K562 (cell line): Measurements from ENCODE around the gene TXNL4A. TPM values are rescaled to one million over a fixed set of nuclear protein-coding genes. Genes with fewer than 3 reads are reported as not detected.

Experiments used
- ATAC-seq: fragments of 200-7000 bp; cut with Tn5 transposase; 3 replicates; pipeline ENCODE4 v1.9.1; 2020; ENCODE audit warnings: moderate library complexity
- BruUV-seq: library from RNA; stranded (reverse); fragments of 400-500 nt; replicated peaks from 2 replicates; lab custom pipeline; 2021; lab: Mats Ljungman, UMichigan
- CTCF ChIA-PET: fragments of 300-600 bp; formaldehyde crosslinking; extraction: SDS; loops from one replicate; lab custom pipeline; 2021; ENCODE audit warnings: low intra/inter-chr PET ratio; lab: Yijun Ruan, JAX
- POLR2A ChIA-PET: fragments of 300-600, 350-650 bp; sonication (Branson Sonifier 250); formaldehyde crosslinking; extraction: SDS; loops from one replicate; lab custom pipeline; 2021; ENCODE audit warnings: antibody characterized with exemption, inconsistent platforms; lab: Yijun Ruan, JAX
- DNase-seq, 4 experiments: peaks; one replicate each; pipeline versions ENCODE4 v3.0.0 to v3.0.0-alpha.2; 2011 to 2018; ENCODE audit warnings: low spot score in 3 of 4, mixed read lengths in 3 of 4; ENCODE audit errors: extremely low read depth in 1 of 4
- FAIRE-seq: peaks from 2 replicates; lab custom pipeline; 2011; peaks lifted over from hg19 to GRCh38; lab: Jason Lieb, UNC
- H2AFZ ChIP-seq: 2 replicates; pipeline ENCODE4 v1.6.0; 2011; ENCODE audit warnings: low read depth, low read length, control low read depth, inconsistent platforms
- H3K27ac ChIP-seq: fragments of 200-600 bp; 3 replicates; pipeline ENCODE4 v1.8.0; 2011; ENCODE audit warnings: low read depth, mild to moderate bottlenecking, control low read depth, inconsistent platforms, low read length, moderate library complexity, mixed read lengths; ENCODE audit errors: extremely low read depth
- H3K27me3 ChIP-seq, 2 experiments: fragments of 300-600 bp in 1 of 2; 2 replicates in 1 of 2; 3 replicates in 1 of 2; pipeline versions ENCODE4 v1.6.0 to v1.8.0; 2011; ENCODE audit warnings: inconsistent platforms in 2 of 2, low read length in 2 of 2, mild to moderate bottlenecking in 1 of 2, mixed read lengths in 1 of 2, moderate library complexity in 1 of 2; ENCODE audit not compliant: control insufficient read depth in 2 of 2, insufficient read depth in 2 of 2
- H3K36me3 ChIP-seq: fragments of 300-600 bp; 3 replicates; pipeline ENCODE4 v1.8.0; 2011; ENCODE audit warnings: mild to moderate bottlenecking, low read length, inconsistent platforms; ENCODE audit not compliant: control insufficient read depth, insufficient read depth
- H3K4me1 ChIP-seq, 2 experiments: fragments of 200-600 bp in 1 of 2; replicated peaks in 1 of 2; 2 replicates in 1 of 2; 3 replicates in 1 of 2; pipeline versions ENCODE4 v1.5.1 to v1.8.0; 2011; ENCODE audit warnings: inconsistent platforms in 2 of 2, low read length in 2 of 2, mild to moderate bottlenecking in 1 of 2, mixed read lengths in 1 of 2, moderate library complexity in 1 of 2; ENCODE audit not compliant: control insufficient read depth in 2 of 2, insufficient read depth in 2 of 2
- H3K4me2 ChIP-seq: 2 replicates; pipeline ENCODE4 v1.6.1; 2011; ENCODE audit warnings: low read length, control low read depth, inconsistent platforms, mixed read lengths; ENCODE audit not compliant: insufficient read depth
- H3K4me3 ChIP-seq: fragments of 200-600 bp; sonication (generic), shearing (Covaris generic); 2 replicates; pipeline ENCODE4 v1.5.1; 2016; ENCODE audit warnings: control low read depth, inconsistent platforms
- H3K79me2 ChIP-seq: fragments of 200-600 bp; 3 replicates; pipeline ENCODE4 v1.8.0; 2011; ENCODE audit warnings: low read length, inconsistent platforms; ENCODE audit not compliant: control insufficient read depth, insufficient read depth
- H3K9ac ChIP-seq, 2 experiments: 2 replicates each; pipeline versions ENCODE4 v1.6.0 to v1.6.1; 2011; ENCODE audit warnings: low read depth in 2 of 2, low read length in 2 of 2, control low read depth in 1 of 2, inconsistent platforms in 1 of 2, mild to moderate bottlenecking in 1 of 2, mixed read lengths in 1 of 2; ENCODE audit not compliant: insufficient read depth in 1 of 2
- H3K9me1 ChIP-seq: one replicate; pipeline ENCODE4 v1.6.0; 2011; ENCODE audit warnings: inconsistent platforms, mild to moderate bottlenecking, low read length, moderate library complexity; ENCODE audit not compliant: control insufficient read depth, insufficient read depth
- H3K9me3 ChIP-seq: replicated peaks from 2 replicates; pipeline ENCODE4 v1.5.1; 2011; ENCODE audit warnings: low read depth, low read length, inconsistent platforms; ENCODE audit not compliant: control insufficient read depth, insufficient read depth
- H4K20me1 ChIP-seq: replicated peaks from 2 replicates; pipeline ENCODE4 v1.6.1; 2011; ENCODE audit warnings: low read length, inconsistent platforms, mixed read lengths; ENCODE audit not compliant: control insufficient read depth, insufficient read depth
- C11orf30 ChIP-seq: fragments of 450-650 bp; IDR thresholded peaks from 2 replicates; pipeline ENCODE4 v1.6.1; 2016; ENCODE audit warnings: low read depth, mild to moderate bottlenecking
- CBFA2T3 ChIP-seq: fragments of 450-650 bp; IDR thresholded peaks from 2 replicates; pipeline ENCODE4 v1.6.1; 2017
- CEBPG ChIP-seq, 3 experiments: fragments of 200-800 bp in 1 of 3; sonication (Bioruptor generic) in 1 of 3; sonication (generic) in 1 of 3; formaldehyde crosslinking in 1 of 3; IDR thresholded peaks in 2 of 3; conservative IDR thresholded peaks in 1 of 3; 2 replicates each; pipeline versions ENCODE4 v1.6.1 to v1.8.0; 2016 to 2022; ENCODE audit warnings: missing compliant biosample characterization in 2 of 3, missing genetic modification characterization in 2 of 3, mild to moderate bottlenecking in 1 of 3, missing genetic modification reagents in 1 of 3
- GTF3C2 ChIP-seq: IDR thresholded peaks from 3 replicates; pipeline ENCODE4 v1.6.1; 2011; ENCODE audit warnings: borderline replicate concordance, mild to moderate bottlenecking, moderate library complexity; ENCODE audit not compliant: insufficient read length; ENCODE audit errors: extremely low read depth
- HINFP ChIP-seq: fragments of 450-650 bp; conservative IDR thresholded peaks from 2 replicates; pipeline ENCODE4 v1.6.1; 2016; ENCODE audit warnings: missing genetic modification characterization, low read depth, mild to moderate bottlenecking, control low read depth, missing compliant biosample characterization
- HNRNPUL1 ChIP-seq: fragments of 200-400 bp; formaldehyde crosslinking; IDR thresholded peaks from 2 replicates; pipeline ENCODE4 v1.6.1; 2017; ENCODE audit warnings: low read length
- HOXB6 ChIP-seq: fragments of 250-450 bp; sonication (Bioruptor Pico); IDR thresholded peaks from 2 replicates; pipeline ENCODE4 v1.5.1; 2022; ENCODE audit warnings: mild to moderate bottlenecking, borderline replicate concordance
- ILK ChIP-seq: fragments of 450-650 bp; IDR thresholded peaks from 2 replicates; pipeline ENCODE4 v1.6.1; 2016; ENCODE audit warnings: missing genetic modification characterization, low read depth, mild to moderate bottlenecking, missing compliant biosample characterization, moderate library complexity, borderline replicate concordance
- KLF16 ChIP-seq: IDR thresholded peaks from 2 replicates; pipeline ENCODE4 v1.6.1; 2016; ENCODE audit warnings: antibody characterized with exemption
- LEF1 ChIP-seq: fragments of 450-650 bp; IDR thresholded peaks from 2 replicates; pipeline ENCODE4 v1.6.1; 2016; ENCODE audit warnings: mild to moderate bottlenecking
- NFE2L1 ChIP-seq: fragments of 450-650 bp; IDR thresholded peaks from 2 replicates; pipeline ENCODE4 v1.6.1; 2016; ENCODE audit warnings: missing genetic modification characterization, low read depth, mild to moderate bottlenecking, missing compliant biosample characterization, moderate library complexity, borderline replicate concordance
- PTBP1 ChIP-seq: fragments of 200-400 bp; formaldehyde crosslinking; IDR thresholded peaks from 2 replicates; pipeline ENCODE4 v1.6.1; 2017; ENCODE audit warnings: low read depth, low read length
- SP2 ChIP-seq: IDR thresholded peaks from 2 replicates; pipeline ENCODE4 v1.6.1; 2011; ENCODE audit warnings: mild to moderate bottlenecking, low read depth, low read length, moderate library complexity; ENCODE audit not compliant: poor library complexity, severe bottlenecking; ENCODE audit errors: extremely low read depth
- ZNF143 ChIP-seq: sonication (generic); formaldehyde crosslinking; IDR thresholded peaks from 2 replicates; pipeline ENCODE4 v1.9.0; 2022; ENCODE audit warnings: mild to moderate bottlenecking, missing genetic modification reagents
- ZNF175 ChIP-seq: fragments of 200-800 bp; sonication (Bioruptor generic); IDR thresholded peaks from 2 replicates; pipeline ENCODE4 v1.6.1; 2016; ENCODE audit warnings: low read depth, mild to moderate bottlenecking, missing genetic modification characterization, missing compliant biosample characterization
- ZNF551 ChIP-seq: fragments of 250-450 bp; sonication (Bioruptor Pico); IDR thresholded peaks from 2 replicates; pipeline ENCODE4 v1.5.0; 2021; ENCODE audit warnings: mild to moderate bottlenecking, moderate library complexity
- ZNF57 ChIP-seq: fragments of 450-650 bp; formaldehyde crosslinking; IDR thresholded peaks from 2 replicates; pipeline ENCODE4 v1.4.0; 2020; ENCODE audit warnings: mild to moderate bottlenecking, moderate library complexity
- ZSCAN29 ChIP-seq: fragments of 450-650 bp; IDR thresholded peaks from 2 replicates; pipeline ENCODE4 v1.6.1; 2017
- WGBS: fragments of 100-300 bp; shearing (Covaris generic); methylation state at CpG from one replicate; pipeline ENCODE4 v1.1.6; 2016; ENCODE audit warnings: low coverage, mixed read lengths; ENCODE audit not compliant: insufficient coverage; ENCODE audit errors: missing lambda C conversion rate; 5-methylcytosine and 5-hydroxymethylcytosine counted together
- in situ Hi-C: fragments of 300-500 bp; cut with MboI; formaldehyde crosslinking; loops from 4 replicates; pipeline ENCODE4 v1.15.0; 2018; ENCODE audit warnings: inconsistent platforms, mixed read lengths
- intact Hi-C: fragments of 100-400 bp; cut with micrococcal nuclease; formaldehyde crosslinking; loops from 2 replicates; pipeline ENCODE4 v1.14.2; 2022
- polyA plus RNA-seq, 8 experiments: library from polyadenylated mRNA; depleted of rRNA in 4 of 8; stranded (reverse) in 5 of 8; unstranded in 3 of 8; fragments of >200 nt; fragmentation: Nextera tagmentation in 2 of 8; fragmentation: Illumina TruSeq in 1 of 8; extraction: Ambion mirVana in 2 of 8; extraction: Trizol in 1 of 8; gene quantifications; 2 replicates each; pipeline versions ENCODE4 v1.2.1 to v1.2.3, GENCODE V29; 2011 to 2014; ENCODE audit warnings: inconsistent platforms in 1 of 8, missing spikeins in 1 of 8
- total RNA-seq, 7 experiments: library from RNA; depleted of rRNA in 6 of 7; stranded (reverse); fragments of >200 nt in 6 of 7; fragmentation: Illumina TruSeq in 2 of 7; extraction: Trizol in 2 of 7; gene quantifications; 2 replicates each; pipeline versions ENCODE4 v1.2.1 to v1.2.3, GENCODE V29; 2011 to 2021; ENCODE audit warnings: low replicate concordance in 1 of 7

TXNL4A gene
- total and polyA plus RNA-seq, 9 of the 15 experiments (the other 6 are each of a cell fraction or from before 2014, with no cell fraction given), result 27.0 to 132 (median 87.5) TPM

GRCh38 chr18:79924814-79925731 lies 63.3 kb downstream of the TXNL4A start:
- no peak overlapping the region for H3K9ac ChIP-seq
- no peak overlapping the region for H3K27ac ChIP-seq
- ChIA-PET CTCF (no interaction called here), POLR2A (interaction anchor here (1.1 kb wide), 1 partner anchor 37 kb away, joined by 3 read pairs; no protein-coding TSS in a partner anchor)
- no peak overlapping the region for H2AFZ ChIP-seq
- WGBS, result 79% methylated on average over 20 of the region's 25 CpGs
- in situ Hi-C loops, result no loop called here
- BruUV-seq, result no TSS peak
- H3K4me3 ChIP-seq, result no peak overlapping the region
- TF ChIP-seq CEBPG (CRISPR knock-in tag; IDR thresholded peaks at IDR 0.05), result no peak
- no peak for TF ChIP-seq CEBPG (tag; conservative IDR thresholded peaks at IDR 0.05 in 1 of 2, IDR thresholded peaks at IDR 0.05 in 1 of 2)
- TF ChIP-seq ILK, result no peak
- TF ChIP-seq HOXB6, result no peak
- no peak for TF ChIP-seq C11orf30
- TF ChIP-seq HNRNPUL1, result no peak
- TF ChIP-seq CBFA2T3, result no peak
- TF ChIP-seq KLF16, result no peak
- TF ChIP-seq SP2, result no peak
- TF ChIP-seq NFE2L1, result no peak
- no peak for TF ChIP-seq ZNF551 (CRISPR knock-in tag)
- no peak for TF ChIP-seq ZSCAN29
- TF ChIP-seq LEF1, result no peak
- no peak for TF ChIP-seq HINFP (tag)
- no peak for TF ChIP-seq GTF3C2
- no peak for TF ChIP-seq ZNF57 (CRISPR knock-in tag)
- TF ChIP-seq ZNF143 (CRISPR knock-in tag), result no peak
- no peak for TF ChIP-seq ZNF175
- no peak for TF ChIP-seq PTBP1
- H3K4me1 ChIP-seq, result no peaks in the 10 kb centered on the region; a peak in 1 of 5 replicates
- ATAC-seq (no peak), FAIRE-seq (no peak), DNase-seq (no peak)
- no peaks in the 10 kb centered on the region for H4K20me1 ChIP-seq
- H3K36me3 ChIP-seq, result no peaks in the 10 kb centered on the region
- H3K9me3 ChIP-seq, result 0 out of 2 replicates have a peak, but pooled peaks cover 4% of the 10 kb centered on the region
- no peaks in the 10 kb centered on the region for H3K9me1 ChIP-seq
- no peaks in the 10 kb centered on the region for H3K27me3 ChIP-seq
- H3K79me2 ChIP-seq, result no peaks in the 10 kb centered on the region
- no peak overlapping the region for H3K4me2 ChIP-seq
- intact Hi-C loops, result no loop called here
